NCI-H187 (cell line): ENCODE results near the gene SPNS1.
"Not testable (repeated sequence)": the region's sequence is repeated elsewhere in the genome, so short reads cannot be mapped to it uniquely, and the experiment has no call there.

Experiments
- DNase-seq, 2 experiments: peaks; one replicate each; lab custom pipeline; 2025; lab: John Stamatoyannopoulos, UW

SPNS1 gene

DNA sequence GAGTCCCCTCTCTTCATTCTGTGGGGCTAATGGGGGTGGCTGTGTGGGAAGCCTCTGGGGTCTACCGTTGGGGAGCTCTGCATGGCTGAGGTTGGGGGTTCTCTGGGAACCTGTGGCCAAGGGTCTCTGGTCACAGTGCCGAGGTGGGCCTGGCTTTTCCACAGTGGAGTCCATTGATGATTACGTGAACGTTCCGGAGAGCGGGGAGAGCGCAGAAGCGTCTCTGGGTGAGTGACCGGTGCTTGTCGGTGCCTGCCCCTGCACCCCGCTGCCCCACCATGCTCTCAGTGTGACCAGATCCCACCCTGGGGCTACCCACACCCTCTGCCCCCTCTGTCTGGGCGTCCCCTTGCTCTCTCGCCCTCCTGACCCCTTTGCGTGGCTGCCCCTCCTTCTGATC is 14.8 kb downstream of the SPNS1 start:
- no peak for DNase-seq

DNA sequence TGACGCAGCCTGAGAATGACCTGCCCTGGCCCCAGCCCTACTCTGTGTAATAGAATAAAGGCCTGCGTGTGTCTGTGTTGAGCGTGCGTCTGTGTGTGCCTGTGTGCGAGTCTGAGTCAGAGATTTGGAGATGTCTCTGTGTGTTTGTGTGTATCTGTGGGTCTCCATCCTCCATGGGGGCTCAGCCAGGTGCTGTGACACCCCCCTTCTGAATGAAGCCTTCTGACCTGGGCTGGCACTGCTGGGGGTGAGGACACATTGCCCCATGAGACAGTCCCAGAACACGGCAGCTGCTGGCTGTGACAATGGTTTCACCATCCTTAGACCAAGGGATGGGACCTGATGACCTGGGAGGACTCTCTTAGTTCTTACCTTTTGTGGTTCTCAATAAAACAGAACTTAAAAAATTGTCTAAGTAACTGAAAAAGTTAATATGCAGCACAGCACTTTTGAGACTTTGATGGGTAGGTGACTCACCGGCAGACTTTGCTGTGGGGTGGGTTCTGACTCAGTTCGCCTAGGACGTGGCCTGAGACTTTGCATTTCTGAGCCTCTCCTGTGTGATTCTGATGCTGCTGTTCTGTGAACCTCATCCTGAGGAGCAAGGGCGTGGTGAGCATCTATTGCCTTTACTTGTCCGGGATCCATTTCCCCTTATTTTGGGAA is 15.9 kb downstream of the SPNS1 start:
- no peak for DNase-seq

DNA sequence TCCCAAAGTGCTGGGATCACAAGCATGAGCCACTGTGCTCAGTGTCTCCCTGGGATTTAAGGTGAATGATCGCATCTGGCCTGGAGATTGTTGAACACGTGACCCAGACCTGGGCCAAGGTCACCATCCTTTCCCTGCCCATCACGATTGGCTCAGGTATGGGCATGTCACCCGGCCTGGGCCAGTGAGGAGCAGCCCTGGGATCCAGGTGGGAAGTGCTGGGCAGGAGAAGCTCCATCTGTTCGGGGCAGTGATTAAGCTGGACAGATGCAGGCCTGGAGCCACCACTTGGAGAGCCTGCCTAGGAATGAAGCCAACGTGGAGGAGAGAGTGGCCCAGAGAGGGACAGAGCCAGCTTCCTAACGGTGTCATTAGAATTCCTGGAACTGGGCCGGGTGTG is 17.1 kb downstream of the SPNS1 start:
- DNase-seq, result no peak

DNA sequence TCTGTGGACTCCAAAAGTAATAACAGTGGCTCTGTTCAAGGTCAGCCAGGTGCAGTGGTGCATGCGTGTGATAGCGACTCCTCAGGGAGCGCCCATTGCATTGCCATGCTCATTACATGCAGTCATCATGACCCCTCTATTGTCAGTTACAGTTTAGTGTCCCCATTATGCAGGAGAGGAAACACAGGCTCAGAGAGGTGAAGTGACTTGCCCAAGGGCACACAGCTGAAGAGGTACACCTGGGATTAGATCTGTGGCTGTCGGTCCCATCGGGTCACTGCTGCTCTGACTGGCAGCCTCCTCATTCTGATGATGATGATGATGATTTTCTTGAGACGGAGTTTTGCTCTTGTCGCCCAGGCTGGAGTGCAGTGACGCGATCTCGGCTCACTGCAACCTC is 17.9 kb downstream of the SPNS1 start:
- no peak for DNase-seq

DNA sequence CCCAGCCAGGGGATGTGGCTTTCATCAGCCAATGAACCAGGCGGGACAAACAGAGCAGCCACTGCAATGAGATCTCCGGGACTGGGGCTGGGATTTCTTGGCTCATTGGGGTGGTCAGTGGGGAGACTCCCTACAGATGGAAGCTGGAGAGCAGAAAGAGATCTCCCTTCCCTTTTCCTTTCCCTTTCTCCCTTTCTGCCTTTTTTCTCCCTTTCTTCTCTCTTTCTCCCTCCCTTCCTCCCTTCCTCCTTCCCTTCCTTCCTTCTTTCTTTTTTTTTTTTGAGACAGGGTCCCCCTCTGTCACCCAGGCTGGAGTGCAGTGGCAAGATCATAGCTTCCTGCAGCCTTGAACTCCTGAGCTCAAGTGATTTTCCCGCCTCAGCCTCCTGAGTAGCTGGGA is 24.3 kb downstream of the SPNS1 start:
- no peak for DNase-seq

DNA sequence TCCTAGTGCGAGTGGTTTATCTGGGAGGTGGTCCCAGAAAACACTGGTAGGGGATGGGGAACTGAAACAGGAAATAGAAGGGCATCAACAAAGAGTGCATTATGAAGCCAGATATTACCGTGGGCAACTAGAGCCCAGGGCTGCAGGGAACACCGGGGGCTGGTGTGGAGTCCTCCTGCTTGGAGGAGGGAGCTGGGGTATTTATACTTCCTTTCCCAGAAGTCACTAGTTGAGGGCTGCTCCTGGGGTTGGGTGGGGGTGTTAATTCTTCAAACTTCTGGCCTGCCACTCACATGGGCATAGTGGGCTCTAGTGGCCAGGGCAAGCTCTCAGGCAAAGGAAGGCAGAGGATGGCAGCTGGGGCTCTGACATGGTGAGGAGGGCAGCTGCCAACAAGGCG is 25.0 kb downstream of the SPNS1 start:
- DNase-seq, result no peak

DNA sequence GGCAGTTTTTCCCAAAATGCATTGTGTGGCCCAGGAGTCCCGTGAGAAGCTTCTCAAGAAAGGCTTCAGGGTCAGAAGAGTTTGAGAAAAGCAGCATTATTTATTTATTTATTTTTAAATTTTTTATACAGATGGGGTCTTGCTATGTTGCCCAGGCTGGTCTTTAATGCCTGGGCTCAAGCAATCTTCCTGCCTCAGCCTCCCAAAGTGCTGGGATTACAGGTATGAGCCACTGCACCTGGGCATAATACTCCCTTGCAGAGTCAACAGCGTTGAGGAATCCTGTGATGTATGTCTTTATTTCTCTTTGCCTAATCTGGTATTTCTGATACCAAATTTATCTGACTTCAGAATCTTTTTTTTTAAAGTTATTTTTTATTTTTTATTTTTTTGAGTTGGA is 25.4 kb downstream of the SPNS1 start:
- DNase-seq, result no peak

DNA sequence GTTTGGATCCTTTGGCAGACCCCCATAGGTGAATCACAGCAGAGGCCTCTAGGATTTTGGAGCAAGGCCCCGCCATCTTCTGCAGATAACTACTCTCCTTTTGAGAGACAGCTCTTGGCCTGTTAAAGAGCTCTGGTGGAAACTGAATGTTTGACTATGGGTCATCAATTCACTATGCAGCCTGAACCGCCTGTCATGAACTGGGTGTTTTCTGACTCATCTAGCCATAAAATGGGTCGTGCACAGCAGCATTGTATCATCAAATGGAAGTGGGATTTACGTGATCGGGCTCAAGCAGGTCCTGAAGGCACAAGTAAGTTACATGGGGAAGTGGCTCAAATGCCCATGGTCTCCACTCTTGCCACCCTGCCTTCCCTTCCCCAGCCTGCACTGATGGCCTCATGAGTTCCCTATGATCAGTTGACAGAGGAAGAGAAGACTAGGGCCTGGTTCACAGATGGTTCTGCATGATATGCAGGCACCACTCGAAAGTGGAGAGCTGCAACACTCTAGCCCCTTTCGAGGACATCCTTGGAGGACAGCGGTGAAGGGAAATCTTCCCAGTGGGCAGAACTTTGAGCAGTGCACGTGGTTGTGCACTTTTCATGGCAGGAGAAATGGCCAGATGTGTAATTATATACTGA is 30.0 kb downstream of the SPNS1 start:
- not testable (repeated sequence) for DNase-seq

DNA sequence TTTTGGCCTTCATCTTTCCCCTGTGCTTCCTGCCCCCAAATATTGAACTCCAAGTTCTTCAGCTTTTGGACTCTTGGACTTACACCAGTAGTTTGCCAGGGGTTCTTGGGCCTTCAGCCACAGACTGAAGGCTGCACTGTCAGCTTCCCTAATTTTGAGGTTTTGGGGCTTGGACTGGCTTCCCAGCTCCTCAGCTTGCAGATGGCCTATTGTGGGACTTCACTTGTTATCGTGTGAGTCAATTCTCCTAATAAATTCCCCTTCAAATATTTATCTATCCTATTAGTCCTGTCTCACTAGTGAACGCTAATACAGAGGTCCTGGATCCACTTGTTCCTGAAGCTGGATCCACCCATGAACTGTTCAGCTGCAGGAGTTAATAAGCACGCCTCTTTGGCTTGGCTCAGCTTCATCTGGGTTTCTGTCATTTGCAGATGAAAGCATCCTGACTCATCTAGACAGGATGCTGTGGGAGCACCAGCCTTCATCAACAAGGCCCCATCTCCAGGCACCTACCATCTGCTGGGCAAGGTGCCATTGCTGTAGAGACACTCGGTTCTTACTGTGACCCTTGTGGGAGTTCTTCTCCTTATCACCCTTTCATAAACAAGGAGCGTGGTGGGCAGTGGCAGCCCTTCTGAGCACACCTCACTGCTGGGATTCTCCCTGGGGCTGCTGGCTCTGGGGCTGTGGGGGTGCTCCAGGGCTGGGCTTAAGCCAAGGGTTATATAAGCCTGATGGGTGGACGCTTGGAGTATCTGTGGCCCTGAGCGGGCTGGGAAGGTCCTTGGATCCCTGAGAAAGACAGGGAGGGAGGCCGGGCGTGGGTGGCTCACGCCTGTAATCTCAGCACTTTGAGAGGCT is 33.4 kb downstream of the SPNS1 start:
- no peak for DNase-seq

DNA sequence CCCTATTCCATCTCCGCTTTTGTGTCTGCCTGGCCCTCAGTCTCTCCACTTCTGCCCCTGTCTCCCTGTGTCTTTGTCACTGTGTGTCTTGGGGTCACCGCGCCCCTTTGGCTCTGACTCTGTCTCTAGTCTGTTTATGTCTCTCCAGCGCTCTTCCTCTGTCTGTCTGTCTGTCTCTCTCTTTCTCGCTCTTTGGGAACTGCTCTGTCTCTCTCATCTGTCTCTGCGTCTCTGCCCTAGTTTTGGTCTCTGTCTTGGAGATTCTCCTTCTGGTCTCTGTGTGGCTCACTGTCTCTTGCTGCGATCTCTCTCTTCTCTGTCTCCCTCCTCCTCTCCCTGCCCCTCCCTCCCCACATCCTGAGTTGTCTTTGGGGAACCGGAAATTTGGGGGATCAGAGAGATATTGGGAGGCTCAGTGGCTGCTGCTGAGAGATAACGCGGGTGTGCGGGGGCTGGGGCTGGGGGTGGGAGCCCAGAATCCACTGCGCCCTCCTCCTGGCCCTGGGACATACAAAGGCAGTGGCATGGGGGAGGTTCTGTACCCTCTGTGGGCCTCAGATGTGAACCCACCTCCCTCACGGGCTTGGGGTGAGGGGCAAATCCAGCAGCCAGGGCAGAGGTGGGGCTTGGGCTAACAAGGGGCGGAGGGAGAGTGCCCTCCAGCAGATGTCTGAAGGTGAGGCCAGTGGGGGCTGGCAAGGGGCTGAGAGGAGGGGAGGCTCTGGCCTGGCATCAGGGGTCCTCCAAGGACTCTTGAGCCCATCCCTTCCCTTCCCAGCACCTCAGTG is 34.7 kb downstream of the SPNS1 start:
- DNase-seq, result no peak

DNA sequence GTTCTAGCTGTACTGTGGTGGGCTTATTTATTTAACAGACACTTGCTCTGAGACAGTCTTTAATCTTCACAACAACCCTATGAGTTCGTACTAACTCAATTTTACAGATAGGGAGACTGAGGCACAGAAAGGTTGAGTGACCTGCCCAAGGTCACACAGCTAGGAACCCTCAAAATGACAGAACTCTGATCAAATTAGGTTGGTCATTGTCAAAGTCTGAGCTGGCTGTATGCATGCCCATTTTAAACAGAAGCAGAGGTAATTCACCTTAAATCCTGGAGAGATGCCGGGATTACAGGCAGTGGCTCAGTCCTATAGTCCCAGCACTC is 35.2 kb downstream of the SPNS1 start:
- DNase-seq, result no peak

DNA sequence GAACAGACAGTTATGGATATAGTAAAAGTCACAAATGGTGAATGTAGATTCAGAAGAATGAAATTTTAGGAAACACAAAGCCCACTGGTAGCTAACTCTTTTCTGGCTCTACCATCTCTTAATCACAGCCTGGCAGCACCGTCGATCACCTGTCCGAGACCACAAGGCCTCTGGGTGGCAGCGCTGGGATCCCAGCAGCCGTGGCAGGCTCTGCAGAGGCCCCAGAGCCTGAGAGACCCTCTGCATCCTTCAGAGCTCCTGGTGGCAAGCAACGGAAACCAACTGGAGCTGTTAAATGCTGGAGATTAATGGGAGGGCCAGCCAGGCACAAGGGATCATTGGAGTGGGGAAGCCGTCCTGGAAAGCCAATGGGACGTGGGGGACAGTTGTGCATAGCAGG is 36.5 kb downstream of the SPNS1 start:
- no peak for DNase-seq

DNA sequence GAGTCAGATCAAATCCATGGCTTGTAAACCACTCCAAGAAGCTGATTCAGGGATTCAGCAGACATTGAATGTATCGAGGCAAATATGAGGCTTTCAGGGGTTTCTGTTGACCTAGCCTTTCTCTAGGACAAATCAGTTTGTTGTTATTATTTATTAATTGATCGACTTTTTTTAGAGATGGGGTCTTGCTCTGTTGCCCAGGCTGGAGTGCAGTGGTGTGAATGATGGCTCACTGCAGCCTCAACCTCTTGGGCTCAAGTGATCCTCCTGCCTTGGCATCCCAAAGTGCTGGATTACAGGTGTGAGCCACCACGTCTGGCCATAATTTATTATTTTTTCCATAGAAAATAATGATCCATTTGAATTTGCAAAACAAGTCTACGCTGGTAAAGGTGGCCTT is 37.3 kb downstream of the SPNS1 start:
- DNase-seq, result no peak

DNA sequence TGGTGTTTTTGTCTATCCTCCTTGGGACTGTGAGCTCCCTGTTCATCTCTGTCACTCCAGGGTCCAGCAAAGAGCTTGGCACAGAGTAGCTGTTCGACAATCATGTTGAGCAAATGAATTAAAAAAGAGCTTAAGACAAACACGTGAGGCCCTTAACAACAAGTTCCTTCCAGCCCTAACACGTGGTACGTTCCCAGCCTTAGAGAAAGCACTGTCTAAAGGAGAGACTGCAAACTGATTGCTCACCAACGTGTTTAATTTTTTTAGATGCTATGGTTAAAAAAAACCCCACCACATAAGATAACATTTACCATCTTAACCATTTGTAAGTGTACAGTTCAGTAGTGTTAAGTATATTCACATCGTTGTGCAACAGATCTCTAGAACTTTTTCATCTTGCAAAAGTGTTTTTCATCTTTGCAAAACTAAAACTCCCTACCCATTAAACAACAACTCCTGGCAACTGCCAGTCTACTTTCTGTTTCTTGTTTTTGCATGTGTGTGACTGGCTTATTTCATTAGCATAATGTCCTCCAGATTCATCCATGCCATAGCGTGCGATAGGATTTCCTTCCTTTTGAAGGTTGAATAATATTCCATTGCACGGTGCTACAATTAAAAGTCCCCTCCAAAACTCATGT is 38.5 kb downstream of the SPNS1 start:
- no peak for DNase-seq

DNA sequence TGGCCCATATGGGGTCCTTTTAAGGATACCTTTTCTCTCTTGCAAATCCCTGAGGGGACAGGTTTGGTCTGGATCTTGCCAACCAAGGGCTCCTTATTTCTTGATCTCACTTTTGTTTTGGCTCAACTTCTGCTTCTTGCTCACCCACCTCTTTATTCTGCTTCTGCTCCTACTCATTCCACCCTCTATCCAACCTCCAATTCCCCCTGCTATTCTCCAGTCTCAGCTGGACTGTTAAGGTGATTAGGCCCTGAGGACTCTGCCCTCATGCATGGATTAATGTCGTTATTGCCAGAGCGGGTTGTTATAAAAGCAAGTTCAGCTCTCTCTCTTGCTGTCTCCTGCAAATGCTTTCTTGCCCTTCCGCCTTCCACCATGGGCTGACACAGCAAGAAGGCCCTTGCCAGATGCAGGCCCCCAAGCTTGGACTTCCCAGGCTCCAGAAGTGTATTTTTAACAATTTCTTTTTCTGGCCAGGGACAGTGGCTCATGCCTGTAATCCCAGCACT is 40.0 kb downstream of the SPNS1 start:
- DNase-seq, result no peak

DNA sequence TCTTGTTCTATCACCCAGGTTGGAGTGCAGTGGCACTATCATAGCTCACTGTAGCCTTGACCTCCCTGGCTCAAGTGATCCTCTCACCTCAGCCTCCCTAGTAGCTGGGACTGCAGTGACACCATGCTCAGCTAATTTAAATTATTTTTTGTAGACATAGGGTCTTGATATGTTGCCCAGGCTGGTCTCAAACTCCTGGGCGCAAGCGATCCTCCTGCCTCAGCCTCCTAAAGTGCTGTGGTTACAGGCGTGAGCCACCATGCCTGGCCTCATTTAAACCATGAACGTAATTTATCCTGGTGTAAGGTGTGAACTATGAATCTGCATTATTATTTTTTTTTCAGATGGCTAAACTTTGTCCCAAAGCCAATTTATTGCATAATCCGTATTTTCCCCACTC is 47.6 kb downstream of the SPNS1 start:
- DNase-seq, result no peak

DNA sequence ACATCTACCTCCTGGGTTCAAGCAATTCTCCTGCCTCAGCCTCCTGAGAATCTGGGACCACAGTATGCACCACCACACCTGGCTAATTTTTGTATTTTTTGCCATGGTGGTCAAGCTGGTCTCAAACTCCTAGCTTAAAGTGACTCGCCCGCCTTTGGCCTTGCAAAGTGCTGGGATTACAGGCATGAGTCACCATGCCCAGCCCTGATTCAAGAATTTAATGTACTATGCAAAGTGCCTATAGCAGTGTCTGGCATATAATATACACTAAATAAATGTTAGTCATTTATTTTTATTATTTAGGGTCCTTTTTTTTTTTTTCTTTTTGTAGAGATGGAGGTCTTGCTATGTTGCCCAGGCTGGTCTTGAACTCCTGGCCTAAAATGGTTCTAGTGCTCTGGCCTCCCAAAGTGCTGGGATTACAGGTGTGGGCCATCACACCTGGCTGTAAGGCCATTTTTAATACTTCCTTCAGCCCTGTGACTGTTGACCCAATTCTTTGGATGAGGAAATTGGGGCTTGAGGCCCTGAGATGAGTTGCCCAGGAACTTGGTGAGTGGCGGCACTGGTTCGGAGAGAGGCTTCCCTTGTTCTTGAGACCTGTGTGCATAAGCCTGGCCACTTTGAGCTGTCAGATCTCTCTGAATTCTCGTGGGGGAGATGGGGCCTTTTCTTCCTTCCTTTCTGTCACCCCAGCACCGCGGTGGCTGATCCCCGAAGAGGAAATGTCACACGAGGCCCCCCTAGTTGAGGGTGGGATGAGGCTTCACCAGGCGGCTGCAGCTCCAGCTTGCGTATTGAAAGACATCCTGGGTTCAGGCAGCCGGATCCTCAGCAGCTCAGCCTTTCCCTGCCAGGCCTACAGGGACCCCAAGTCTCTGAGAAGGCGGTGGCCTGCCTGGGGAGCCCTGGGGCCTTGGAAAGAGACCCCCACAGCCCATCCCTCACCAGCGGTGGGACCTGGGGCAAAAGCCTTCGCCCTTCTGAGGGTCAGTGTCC is 49.0 kb downstream of the SPNS1 start:
- DNase-seq, result no peak

DNA sequence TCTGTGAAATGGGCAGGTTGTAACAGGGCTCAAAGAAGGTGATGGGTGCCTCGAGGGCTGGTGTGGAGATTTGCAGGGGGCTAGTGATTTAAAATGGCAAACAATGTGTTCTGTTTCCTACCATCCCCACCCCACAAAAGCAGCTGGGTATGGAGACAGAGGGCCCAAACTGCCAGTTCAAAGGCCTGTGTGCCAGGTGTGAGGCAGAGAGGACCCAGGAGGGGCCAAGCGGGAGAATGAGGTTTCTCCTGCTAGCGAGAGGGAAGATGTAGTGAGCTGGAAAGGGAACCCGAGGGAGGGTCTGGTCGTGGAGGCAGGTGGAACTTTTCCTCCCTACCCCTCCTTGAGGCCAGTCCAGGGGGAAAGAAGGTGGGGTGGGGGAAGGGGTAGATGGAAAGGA is 49.7 kb downstream of the SPNS1 start:
- DNase-seq, result no peak

DNA sequence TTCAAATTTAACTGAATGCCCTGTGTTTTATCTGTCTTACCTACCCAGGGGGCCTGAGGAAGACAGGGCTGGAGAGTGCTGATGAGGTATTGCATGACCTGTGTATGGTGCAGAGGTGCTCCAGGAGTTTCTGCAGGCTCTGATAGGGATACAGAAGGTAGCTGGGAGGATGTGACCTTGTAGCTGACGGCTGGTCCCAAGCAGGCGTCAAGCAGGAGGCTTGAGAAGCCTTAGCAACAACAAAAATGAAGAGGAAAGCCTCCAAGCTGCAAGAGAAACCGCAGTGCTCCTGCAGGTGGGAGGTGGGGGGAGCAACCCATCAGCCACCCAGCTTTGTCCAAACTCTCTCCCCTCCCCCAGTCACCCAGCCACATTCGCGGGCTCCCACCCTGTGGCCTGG is 50.6 kb downstream of the SPNS1 start:
- DNase-seq, result no peak

DNA sequence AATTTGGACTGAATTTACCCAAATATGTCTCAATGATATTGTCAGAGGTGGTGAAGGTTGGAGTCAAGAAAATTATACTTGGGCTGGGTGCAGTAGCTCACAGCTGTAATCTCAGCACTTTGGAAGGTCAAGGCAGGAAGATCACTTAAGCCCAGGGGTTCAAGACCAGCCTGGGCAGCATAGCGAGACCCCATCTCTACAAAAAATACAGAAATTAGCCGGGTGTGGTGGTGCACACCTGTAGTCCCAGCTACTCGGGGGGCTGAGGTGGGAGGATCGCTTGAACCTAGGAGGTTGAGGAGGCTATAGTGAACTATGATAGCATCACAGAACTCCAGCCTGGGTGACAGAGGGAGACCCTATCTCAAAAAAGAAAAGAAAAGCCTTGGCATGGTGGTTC is 51.2 kb downstream of the SPNS1 start:
- no peak for DNase-seq
